IMR-90 (cell line): ENCODE measurements around the gene CEACAM16. TPM values are rescaled to one million over a fixed set of nuclear protein-coding genes. Genes with fewer than 3 reads are reported as not detected.

Source experiments
- ATAC-seq: fragments of 200-7000 bp; cut with Tn5 transposase; 2 replicates; pipeline ENCODE4 v1.9.1; 2020; ENCODE audit warnings: low read depth, mild to moderate bottlenecking, moderate library complexity
- BruUV-seq: library from RNA; stranded (reverse); fragments of 400-500 nt; replicated peaks from 2 replicates; lab custom pipeline; 2021; lab: Mats Ljungman, UMichigan
- CTCF ChIA-PET: fragments of 300-600 bp; formaldehyde crosslinking; extraction: SDS; loops from one replicate; lab custom pipeline; 2021; ENCODE audit warnings: antibody characterized with exemption; lab: Yijun Ruan, JAX
- POLR2A ChIA-PET: fragments of 300-600 bp; sonication (Branson Sonifier 250); formaldehyde crosslinking; loops from one replicate; lab custom pipeline; 2022; ENCODE audit warnings: antibody characterized with exemption; ENCODE audit not compliant: unreplicated experiment; lab: Charles Lee
- DNase-seq: peaks from one replicate; pipeline ENCODE4 v3.0.0; 2013
- H2AFZ ChIP-seq: replicated peaks from 2 replicates; pipeline ENCODE3; 2013; ENCODE audit warnings: low read length, mild to moderate bottlenecking; ENCODE audit not compliant: poor library complexity
- H2AK5ac ChIP-seq: 2 replicates; pipeline ENCODE4 v1.6.1; 2013; ENCODE audit warnings: low read depth, low read length, inconsistent platforms
- H2AK9ac ChIP-seq: replicated peaks from 2 replicates; pipeline ENCODE3; 2013; ENCODE audit warnings: mild to moderate bottlenecking, low read depth, low read length, moderate library complexity; ENCODE audit not compliant: poor library complexity
- H2BK120ac ChIP-seq: 2 replicates; pipeline ENCODE4 v1.6.1; 2013; ENCODE audit warnings: low read depth, low read length, inconsistent platforms
- H2BK15ac ChIP-seq: 3 replicates; pipeline ENCODE4 v1.6.1; 2013; ENCODE audit warnings: low read depth, low read length, inconsistent platforms
- H2BK20ac ChIP-seq: 2 replicates; pipeline ENCODE4 v1.6.1; 2013; ENCODE audit warnings: low read depth, mild to moderate bottlenecking, inconsistent platforms, low read length, moderate library complexity
- H2BK5ac ChIP-seq: 2 replicates; pipeline ENCODE4 v1.6.1; 2013; ENCODE audit warnings: mild to moderate bottlenecking, low read depth, low read length, inconsistent platforms; ENCODE audit not compliant: poor library complexity, severe bottlenecking
- H3K14ac ChIP-seq: replicated peaks from 2 replicates; pipeline ENCODE4 v1.6.1; 2013; ENCODE audit warnings: low read depth, low read length, inconsistent platforms
- H3K18ac ChIP-seq: 2 replicates; pipeline ENCODE4 v1.6.1; 2013; ENCODE audit warnings: low read depth, low read length, control low read depth
- H3K23ac ChIP-seq: 2 replicates; pipeline ENCODE4 v1.6.1; 2013; ENCODE audit warnings: low read depth, low read length, inconsistent platforms
- H3K27ac ChIP-seq: 2 replicates; pipeline ENCODE4 v1.5.1; 2013; ENCODE audit warnings: mild to moderate bottlenecking, control low read depth, low read length; ENCODE audit not compliant: insufficient read depth
- H3K27me3 ChIP-seq: 2 replicates; pipeline ENCODE4 v1.6.1; 2013; ENCODE audit warnings: low read length; ENCODE audit not compliant: control insufficient read depth, insufficient read depth
- H3K36me3 ChIP-seq: 2 replicates; pipeline ENCODE4 v1.6.1; 2013; ENCODE audit warnings: low read length, mixed read lengths; ENCODE audit not compliant: control insufficient read depth, insufficient read depth
- H3K4ac ChIP-seq: 2 replicates; pipeline ENCODE4 v1.6.1; 2013; ENCODE audit warnings: low read depth, low read length, inconsistent platforms
- H3K4me1 ChIP-seq: 2 replicates; pipeline ENCODE4 v1.6.1; 2013; ENCODE audit warnings: low read length, mixed read lengths; ENCODE audit not compliant: control insufficient read depth, insufficient read depth
- H3K4me2 ChIP-seq: 2 replicates; pipeline ENCODE4 v1.6.1; 2013; ENCODE audit warnings: low read depth, mild to moderate bottlenecking, control low read depth, low read length, moderate library complexity
- H3K4me3 ChIP-seq: 2 replicates; pipeline ENCODE4 v1.5.1; 2013; ENCODE audit warnings: low read depth, mild to moderate bottlenecking, control low read depth, low read length, moderate library complexity; ENCODE audit not compliant: insufficient read depth
- H3K56ac ChIP-seq: 2 replicates; pipeline ENCODE4 v1.6.1; 2013; ENCODE audit warnings: low read length, inconsistent platforms; ENCODE audit not compliant: insufficient read depth; ENCODE audit errors: extremely low read depth
- H3K79me1 ChIP-seq, 2 experiments: 2 replicates each; pipeline ENCODE4 v1.6.1; 2013; ENCODE audit warnings: low read length in 2 of 2, inconsistent platforms in 1 of 2, low read depth in 1 of 2
- H3K9ac ChIP-seq: 2 replicates; pipeline ENCODE4 v1.6.1; 2013; ENCODE audit warnings: low read depth, low read length, control low read depth
- H3K9me1 ChIP-seq: 2 replicates; pipeline ENCODE4 v1.6.1; 2013; ENCODE audit warnings: low read length, inconsistent platforms; ENCODE audit not compliant: insufficient read depth
- H3K9me3 ChIP-seq: 2 replicates; pipeline ENCODE4 v1.6.1; 2013; ENCODE audit warnings: low read length; ENCODE audit not compliant: control insufficient read depth, insufficient read depth
- H4K20me1 ChIP-seq: 2 replicates; pipeline ENCODE4 v1.6.1; 2013; ENCODE audit warnings: low read length, inconsistent platforms; ENCODE audit not compliant: insufficient read depth
- H4K5ac ChIP-seq: 2 replicates; pipeline ENCODE4 v1.6.1; 2013; ENCODE audit warnings: mild to moderate bottlenecking, low read depth, low read length, control low read depth
- H4K8ac ChIP-seq, 2 experiments: 2 replicates each; pipeline ENCODE4 v1.6.1; 2013; ENCODE audit warnings: low read depth in 2 of 2, low read length in 2 of 2, control low read depth in 1 of 2, inconsistent platforms in 1 of 2
- H4K91ac ChIP-seq: 2 replicates; pipeline ENCODE4 v1.6.1; 2013; ENCODE audit warnings: low read depth, low read length, inconsistent platforms; ENCODE audit not compliant: insufficient read depth
- CEBPB ChIP-seq: IDR thresholded peaks from 2 replicates; pipeline ENCODE4 v1.6.1; 2012; ENCODE audit warnings: low read depth, low read length, improper control_type of control experiment
- CTCF ChIP-seq: conservative IDR thresholded peaks from 2 replicates; pipeline ENCODE4 v1.5.1; 2012; ENCODE audit warnings: mild to moderate bottlenecking, low read depth, low read length, improper control_type of control experiment
- NFE2L2 ChIP-seq: fragments of 150-350 bp; IDR thresholded peaks from 2 replicates; pipeline ENCODE4 v1.6.1; 2016; ENCODE audit warnings: low read depth, mild to moderate bottlenecking, low read length
- RAD21 ChIP-seq: IDR thresholded peaks from 2 replicates; pipeline ENCODE4 v1.6.1; 2012; ENCODE audit warnings: low read length, improper control_type of control experiment
- WGBS, 2 experiments: methylation state at CpG; one replicate each; pipeline versions ENCODE4 v1.1.5 to v1.1.7; 2013; ENCODE audit warnings: missing lambda C conversion rate in 2 of 2; ENCODE audit not compliant: insufficient read length in 1 of 2; ENCODE audit errors: extremely low coverage in 2 of 2; 5-methylcytosine and 5-hydroxymethylcytosine counted together
- dilution Hi-C: fragments of 300-500 bp; cut with HindIII; formaldehyde crosslinking; loops from one replicate; pipeline ENCODE4 v1.14.3; 2018; ENCODE audit warnings: low sequenced_read_pairs; ENCODE audit not compliant: unreplicated experiment
- in situ Hi-C: fragments of 300-500 bp; cut with MboI; formaldehyde crosslinking; loops from 3 replicates; pipeline ENCODE4 v1.14.3; 2019; ENCODE audit warnings: low sequenced_read_pairs, inconsistent platforms, mixed read lengths
- intact Hi-C: fragments of 100-400 bp; cut with micrococcal nuclease; formaldehyde crosslinking; loops from 2 replicates; pipeline ENCODE4 v1.10.0; 2022
- polyA plus RNA-seq, 3 experiments: library from polyadenylated mRNA; depleted of rRNA; stranded (reverse); fragments of >200 nt; gene quantifications; 2 replicates each; pipeline ENCODE4 v1.2.3, GENCODE V29; 2012; ENCODE audit warnings: low replicate concordance in 1 of 3
- total RNA-seq: library from RNA; depleted of rRNA; stranded (reverse); fragments of >200 nt; gene quantifications from 2 replicates; pipeline ENCODE4 v1.2.3, GENCODE V29; 2012

CEACAM16 gene
- total and polyA plus RNA-seq, 2 of the 4 experiments (the other 2 are of a cell fraction) = not detected

DNA sequence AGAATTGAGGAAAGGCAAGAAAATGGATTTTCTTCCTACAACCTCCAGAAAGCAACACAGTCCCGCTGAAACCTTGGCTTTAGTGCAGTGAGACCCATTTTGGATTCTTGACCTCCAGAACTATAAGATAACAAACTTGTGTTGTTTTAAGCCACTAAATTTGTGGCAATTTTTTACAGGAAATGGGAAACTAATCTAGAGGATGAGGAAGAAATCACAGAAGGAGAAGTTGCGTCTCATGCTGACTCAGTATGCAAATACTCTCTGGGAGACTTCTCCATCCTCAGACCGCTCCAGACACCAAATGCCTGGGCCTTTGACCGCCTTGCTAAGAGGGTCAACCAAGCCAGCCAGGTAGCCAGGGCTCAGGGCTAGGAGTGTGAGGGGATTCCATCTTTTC lies 13.1 kb upstream of the CEACAM16 start:
- in situ Hi-C loops = loop anchor here (10.0 kb wide), 1 partner anchor 269 kb away; the partner anchor contains the start of gene CLPTM1
- Histone ChIP-seq H2BK5ac (peak overlapping the region; percentile 78), H3K4me2 (no peak overlapping the region), H3K4me3 (no peak overlapping the region), H3K9ac (no peak overlapping the region; the same call in 1 of the 2 replicates), H3K27ac (peak overlapping the region; percentile 74), H3K56ac (no peak overlapping the region), H3K4me1 (peaks cover 2% of the 10 kb centered on the region), H3K36me3 (peaks cover 8% of the 10 kb centered on the region; the same call in 1 of the 2 replicates), H4K8ac (peak overlapping the region; percentile 21 to 95), H2AK5ac (peak overlapping the region; percentile 71), H3K9me1 (no peaks in the 10 kb centered on the region; the same call in 1 of the 2 replicates), H3K79me1 (0 out of 4 replicates have a peak, but pooled peaks cover 0 to 3% of the 10 kb centered on the region in 2 experiments), H4K20me1 (no peaks in the 10 kb centered on the region), H3K23ac (peak overlapping the region; percentile 56; the same call in 1 of the 2 replicates), H2BK120ac (peak overlapping the region; percentile 94), H3K9me3 (no peaks in the 10 kb centered on the region), H2AK9ac (no peak overlapping the region), H3K18ac (peak overlapping the region; percentile 46; the same call in 1 of the 2 replicates), H2AFZ (no peak overlapping the region), H2BK15ac (peak overlapping the region; percentile 89; the same call in 2 of the 3 replicates), H3K27me3 (no peaks in the 10 kb centered on the region), H4K5ac (peak overlapping the region; percentile 67; the same call in 1 of the 2 replicates), H2BK20ac (peak overlapping the region; percentile 94; the same call in 1 of the 2 replicates), H3K4ac (peak overlapping the region; percentile 81; the same call in 1 of the 2 replicates), H4K91ac (peak overlapping the region; percentile 84), H3K14ac (peak overlapping the region; percentile 77)
- dilution Hi-C loops = no loop called here
- CTCF ChIA-PET = no interaction called here
- no CpG with 5 or more reads among the region's 4 CpGs for WGBS, 2 experiments
- ATAC-seq (peak; percentile 19; the same call in 1 of the 2 replicates), DNase-seq (peak; percentile 74)
- POLR2A ChIA-PET = no interaction called here
- BruUV-seq = no TSS peak
- intact Hi-C loops = no loop called here
- TF ChIP-seq NFE2L2 (peak; percentile 37; the same call in 1 of the 2 replicates), CTCF (no peak), RAD21 (no peak), CEBPB (peak; percentile 23; the same call in 1 of the 2 replicates)
